Endothelial cell of umbilical vein (primary cell): ENCODE measurements around the gene ADGB. TPM values are rescaled to one million over a fixed set of nuclear protein-coding genes. Genes with fewer than 3 reads are reported as not detected.

Experiments
- BruUV-seq: library from RNA; stranded (reverse); fragments of 400-500 nt; replicated peaks from 2 replicates; lab custom pipeline; 2021; lab: Mats Ljungman, UMichigan
- CTCF ChIA-PET: fragments of 300-600, 350-600 bp; sonication (Branson Sonifier 250); formaldehyde crosslinking; loops from one replicate; lab custom pipeline; 2021; ENCODE audit warnings: antibody characterized with exemption, inconsistent platforms; lab: Charles Lee
- POLR2A ChIA-PET: fragments of 300-600, 350-600 bp; sonication (Branson Sonifier 250); formaldehyde crosslinking; loops from one replicate; lab custom pipeline; 2021; ENCODE audit warnings: antibody characterized with exemption, inconsistent platforms; lab: Charles Lee
- DNase-seq: peaks from one replicate; pipeline ENCODE4 v3.0.0-alpha.2; 2011; ENCODE audit warnings: low read depth, low spot score
- FAIRE-seq: peaks from 2 replicates; lab custom pipeline; 2011; peaks lifted over from hg19 to GRCh38; lab: Jason Lieb, UNC
- H2AFZ ChIP-seq: 2 replicates; pipeline ENCODE4 v1.6.0; 2012; ENCODE audit warnings: low read depth, low read length, control low read depth, inconsistent platforms
- H3K27ac ChIP-seq: 2 replicates; pipeline ENCODE4 v1.5.1; 2011; ENCODE audit warnings: low read depth, mild to moderate bottlenecking, control low read depth, low read length, moderate library complexity; ENCODE audit not compliant: insufficient read depth
- H3K27me3 ChIP-seq, 2 experiments: 2 replicates each; pipeline versions ENCODE4 v1.6.0 to v1.6.1; 2011; ENCODE audit warnings: low read length in 2 of 2, mixed read lengths in 1 of 2; ENCODE audit not compliant: control insufficient read depth in 2 of 2, insufficient read depth in 2 of 2
- H3K36me3 ChIP-seq, 2 experiments: 2 replicates in 1 of 2; 3 replicates in 1 of 2; pipeline ENCODE4 v1.5.1; 2011; ENCODE audit warnings: low read length in 2 of 2, mild to moderate bottlenecking in 1 of 2, moderate library complexity in 1 of 2; ENCODE audit not compliant: control insufficient read depth in 2 of 2, insufficient read depth in 2 of 2; ENCODE audit errors: extremely low read depth in 1 of 2
- H3K4me1 ChIP-seq: 3 replicates; pipeline ENCODE4 v1.5.1; 2011; ENCODE audit warnings: mild to moderate bottlenecking, low read length; ENCODE audit not compliant: control insufficient read depth, insufficient read depth; ENCODE audit errors: extremely low read depth
- H3K4me2 ChIP-seq: 2 replicates; pipeline ENCODE4 v1.6.1; 2011; ENCODE audit warnings: low read length, control low read depth, mixed read lengths; ENCODE audit not compliant: insufficient read depth
- H3K4me3 ChIP-seq, 3 experiments: fragments of 200-600 bp in 1 of 3; sonication (generic), shearing (Covaris generic) in 1 of 3; replicated peaks in 1 of 3; 2 replicates each; pipeline ENCODE4 v1.5.1; 2011 to 2016; ENCODE audit warnings: control low read depth in 3 of 3, low read length in 3 of 3, mild to moderate bottlenecking in 2 of 3, inconsistent platforms in 1 of 3, low read depth in 1 of 3, moderate library complexity in 1 of 3; ENCODE audit not compliant: insufficient read depth in 1 of 3
- H3K79me2 ChIP-seq: 2 replicates; pipeline ENCODE4 v1.6.0; 2012; ENCODE audit warnings: low read length, inconsistent platforms; ENCODE audit not compliant: control insufficient read depth, insufficient read depth
- H3K9ac ChIP-seq: replicated peaks from 2 replicates; pipeline ENCODE3; 2011; ENCODE audit warnings: low read length, control low read depth; ENCODE audit not compliant: insufficient read depth; ENCODE audit errors: extremely low read depth
- H3K9me1 ChIP-seq: replicated peaks from 3 replicates; pipeline ENCODE4 v1.6.0; 2011; ENCODE audit warnings: mild to moderate bottlenecking, low read length; ENCODE audit not compliant: control insufficient read depth, insufficient read depth; ENCODE audit errors: extremely low read depth
- H3K9me3 ChIP-seq: replicated peaks from 2 replicates; pipeline ENCODE4 v1.5.1; 2012; ENCODE audit warnings: low read length, inconsistent platforms; ENCODE audit not compliant: control insufficient read depth, insufficient read depth
- H4K20me1 ChIP-seq: replicated peaks from 2 replicates; pipeline ENCODE3; 2011; ENCODE audit warnings: mild to moderate bottlenecking, low read length; ENCODE audit not compliant: control insufficient read depth, insufficient read depth; ENCODE audit errors: extremely low read depth
- CTCF ChIP-seq, 2 donors: IDR thresholded peaks; 1 replicate in 1 of 2; 2 replicates in 1 of 2; pipeline ENCODE4 v1.5.1; 2011; ENCODE audit warnings: low read length in 2 of 2, mild to moderate bottlenecking in 2 of 2, moderate library complexity in 2 of 2, control low read depth in 1 of 2, inconsistent platforms in 1 of 2, low read depth in 1 of 2; ENCODE audit not compliant: insufficient read depth in 1 of 2; ENCODE audit errors: extremely low read depth in 1 of 2
- EZH2 ChIP-seq: IDR thresholded peaks from 2 replicates; pipeline ENCODE4 v1.6.1; 2012; ENCODE audit warnings: borderline replicate concordance, low read depth, mild to moderate bottlenecking, moderate library complexity, low read length, inconsistent platforms; ENCODE audit not compliant: severe bottlenecking
- FOS ChIP-seq: IDR thresholded peaks from 2 replicates; pipeline ENCODE4 v1.6.1; 2011; ENCODE audit warnings: mild to moderate bottlenecking, low read length, moderate library complexity, borderline replicate concordance; ENCODE audit not compliant: insufficient read depth
- GATA2 ChIP-seq: IDR thresholded peaks from 2 replicates; pipeline ENCODE4 v1.7.0; 2011; ENCODE audit warnings: low read depth, mild to moderate bottlenecking, moderate library complexity, mixed read lengths, low read length; ENCODE audit not compliant: insufficient read length, insufficient read depth
- JUN ChIP-seq: IDR thresholded peaks from 2 replicates; pipeline ENCODE4 v1.6.1; 2011; ENCODE audit warnings: borderline replicate concordance, low read depth; ENCODE audit not compliant: insufficient read length, insufficient read depth
- MAX ChIP-seq: IDR thresholded peaks from 2 replicates; pipeline ENCODE4 v1.6.1; 2011; ENCODE audit not compliant: insufficient read depth, insufficient read length
- MYC ChIP-seq: IDR thresholded peaks from one replicate; pipeline ENCODE4 v1.6.1; 2011; ENCODE audit warnings: mild to moderate bottlenecking, low read depth, low read length
- POLR2A ChIP-seq: IDR thresholded peaks from 2 replicates; pipeline ENCODE4 v1.6.1; 2012; ENCODE audit warnings: low read depth, mild to moderate bottlenecking, control low read depth, low read length
- POLR2AphosphoS5 ChIP-seq: IDR thresholded peaks from 2 replicates; pipeline ENCODE4 v1.6.1; 2012; ENCODE audit warnings: low read depth, mild to moderate bottlenecking, control low read depth, low read length, moderate library complexity; ENCODE audit not compliant: insufficient read depth
- dilution Hi-C: fragments of 300-500 bp; cut with MboI; formaldehyde crosslinking; loops from one replicate; pipeline ENCODE4 v1.15.0; 2019; ENCODE audit warnings: low sequenced_read_pairs; ENCODE audit not compliant: extremely low pct_ligation_motif_present
- intact Hi-C: fragments of 100-400 bp; cut with micrococcal nuclease; formaldehyde crosslinking; loops from one replicate; pipeline ENCODE4 v1.10.0; 2022
- polyA plus RNA-seq, 4 experiments: library from polyadenylated mRNA; depleted of rRNA in 3 of 4; stranded (reverse) in 3 of 4; unstranded in 1 of 4; fragments of >200 nt; gene quantifications; 2 replicates each; pipeline versions ENCODE4 v1.2.1 to v1.2.3, GENCODE V29; 2011 to 2012; ENCODE audit warnings: missing spikeins in 1 of 4
- total RNA-seq: library from RNA; stranded (reverse); gene quantifications from 2 replicates; pipeline ENCODE4 v1.2.3, GENCODE V29; 2021

Gene ADGB
- total and polyA plus RNA-seq, 2 donors (not counting 3 experiments of a cell fraction or from before 2014, with no cell fraction given), result not detected

GRCh38 chr6:146850238-146850896 is 251.6 kb downstream of the ADGB start:
- intact Hi-C loops (loop anchor here (10.0 kb wide), 1 partner anchor 224 kb away; no protein-coding TSS in a partner anchor), dilution Hi-C loops (no loop called here)

More at GRCh38 chr6:146850238-146850896, 251.6 kb downstream of the ADGB start:
- no peak overlapping the region for H3K27ac ChIP-seq
- DNase-seq (no peak), FAIRE-seq (no peak)
- H2AFZ ChIP-seq, result no peak overlapping the region
- peaks cover 8% of the 10 kb centered on the region for H3K4me1 ChIP-seq
- ChIA-PET POLR2A (no interaction called here), CTCF (no interaction called here)
- H3K27me3 ChIP-seq, result no peaks in the 10 kb centered on the region
- H3K79me2 ChIP-seq, result no peaks in the 10 kb centered on the region
- BruUV-seq, result no TSS peak
- no peak for TF ChIP-seq POLR2A
- no peak for TF ChIP-seq MYC
- no peak for TF ChIP-seq MAX
- TF ChIP-seq GATA2, result no peak
- no peak for TF ChIP-seq EZH2
- no peak for TF ChIP-seq CTCF (IDR thresholded peaks at IDR 0.05; ENCODE audit: extremely low read depth in 1 of 2, insufficient read depth in 1 of 2, low read depth in 1 of 2, low read length in 2 of 2)
- no peak for TF ChIP-seq POLR2AphosphoS5
- no peak for TF ChIP-seq FOS
- TF ChIP-seq JUN, result no peak
- no peak overlapping the region for H3K4me3 ChIP-seq
- H3K9me1 ChIP-seq, result no peaks in the 10 kb centered on the region
- H3K36me3 ChIP-seq, result no peaks in the 10 kb centered on the region
- no peak overlapping the region for H3K4me2 ChIP-seq
- H4K20me1 ChIP-seq, result no peaks in the 10 kb centered on the region
- H3K9me3 ChIP-seq, result no peaks in the 10 kb centered on the region
- H3K9ac ChIP-seq, result no peak overlapping the region
